Activated T-helper 1 cell treated with anti-CD3 and anti-CD28 coated beads, Interleukin-12 subunit alpha, Interleukin-12 subunit beta, Interleukin-2, Interleukin-4 antibody, amounts not matched to agents 30 ng/mL and 10 ng/mL and 1 ng/mL, durations not matched to agents 14 hours and 24 hours and 36 hours (primary cell): Measurements from ENCODE around the gene POU5F1. TPM values are rescaled to one million over a fixed set of nuclear protein-coding genes. Genes with fewer than 3 reads are reported as not detected.

Experiments
- DNase-seq: peaks from one replicate; pipeline ENCODE4 v3.0.0; 2021; ENCODE audit warnings: low spot score
- H3K27ac Mint-ChIP-seq: one replicate; pipeline ENCODE4 v1.8.0; 2021; ENCODE audit warnings: mild to moderate bottlenecking, mixed read lengths
- H3K27me3 Mint-ChIP-seq: one replicate; pipeline ENCODE4 v1.8.0; 2022; ENCODE audit warnings: mild to moderate bottlenecking, moderate library complexity, mixed read lengths; ENCODE audit not compliant: insufficient read depth
- H3K36me3 Mint-ChIP-seq: one replicate; pipeline ENCODE4 v1.8.0; 2021; ENCODE audit warnings: low read depth, mixed read lengths
- H3K4me1 Mint-ChIP-seq: one replicate; pipeline ENCODE4 v1.8.0; 2021; ENCODE audit warnings: low read depth, mixed read lengths
- H3K4me3 Mint-ChIP-seq: one replicate; pipeline ENCODE4 v1.8.0; 2021; ENCODE audit warnings: mild to moderate bottlenecking, moderate library complexity, mixed read lengths
- H3K9me3 Mint-ChIP-seq: one replicate; pipeline ENCODE4 v1.8.0; 2021; ENCODE audit warnings: mixed read lengths
- intact Hi-C: fragments of 100-400 bp; cut with micrococcal nuclease; formaldehyde crosslinking; loops from one replicate; pipeline ENCODE4 v1.15.1; 2024
- total RNA-seq: library from RNA; stranded (reverse); gene quantifications from 2 replicates; pipeline ENCODE4 v1.2.3, GENCODE V29; 2022

The POU5F1 gene
- total RNA-seq, 1 donor from 2014 or later = not detected

DNA sequence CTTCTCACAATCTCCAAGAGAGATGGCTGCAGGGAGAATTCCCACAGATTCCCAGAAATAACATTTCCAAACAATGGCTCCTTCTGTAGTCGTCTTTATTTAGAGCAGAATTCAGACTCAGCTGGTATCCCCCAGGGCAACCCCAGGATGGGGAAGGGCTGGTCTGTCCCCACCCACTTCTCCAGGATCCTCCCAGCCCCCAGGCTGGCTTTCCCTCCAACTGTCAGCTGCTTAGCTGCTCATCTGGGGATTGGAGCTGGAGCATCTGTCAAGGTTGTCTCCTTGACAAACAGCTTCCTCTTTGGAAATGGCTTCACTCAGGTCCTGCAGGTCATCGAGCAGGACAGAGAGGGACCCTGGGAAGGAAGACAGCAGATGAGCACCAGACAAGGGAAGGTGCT lies 28.1 kb downstream of the POU5F1 start:
- Mint-ChIP-seq H3K4me1 (peaks cover 6% of the 10 kb centered on the region), H3K4me3 (no peak overlapping the region), H3K36me3 (peaks cover 1% of the 10 kb centered on the region), H3K27me3 (peaks cover 3% of the 10 kb centered on the region), H3K9me3 (no peaks in the 10 kb centered on the region), H3K27ac (no peak overlapping the region)
- intact Hi-C loops = no loop called here
- no peak for DNase-seq

DNA sequence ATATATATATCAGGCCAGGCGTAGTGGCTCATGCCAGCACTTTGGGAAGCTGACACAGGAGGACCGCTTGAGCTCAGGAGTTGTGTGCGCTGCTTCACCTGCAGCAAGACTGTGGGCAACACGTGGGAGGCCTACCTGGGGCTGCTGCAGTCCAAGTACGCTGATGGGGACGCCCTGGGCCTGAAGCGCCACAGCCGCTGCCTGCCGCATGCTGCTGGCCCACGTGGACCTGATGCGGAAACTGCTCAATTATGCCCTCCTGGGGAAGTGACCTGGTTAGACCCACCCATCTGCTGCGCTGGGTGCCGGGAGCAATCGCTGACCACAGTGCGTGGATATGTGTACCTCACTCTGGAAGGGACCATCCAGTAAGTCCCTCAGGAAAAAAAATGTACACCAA lies 29.8 kb downstream of the POU5F1 start:
- H3K36me3 Mint-ChIP-seq = no peaks in the 10 kb centered on the region
- DNase-seq = no peak
- peaks cover 8% of the 10 kb centered on the region for H3K4me1 Mint-ChIP-seq
- no peaks in the 10 kb centered on the region for H3K9me3 Mint-ChIP-seq
- H3K27me3 Mint-ChIP-seq = peaks cover 3% of the 10 kb centered on the region
- H3K27ac Mint-ChIP-seq = no peak overlapping the region
- intact Hi-C loops = no loop called here
- no peak overlapping the region for H3K4me3 Mint-ChIP-seq

DNA sequence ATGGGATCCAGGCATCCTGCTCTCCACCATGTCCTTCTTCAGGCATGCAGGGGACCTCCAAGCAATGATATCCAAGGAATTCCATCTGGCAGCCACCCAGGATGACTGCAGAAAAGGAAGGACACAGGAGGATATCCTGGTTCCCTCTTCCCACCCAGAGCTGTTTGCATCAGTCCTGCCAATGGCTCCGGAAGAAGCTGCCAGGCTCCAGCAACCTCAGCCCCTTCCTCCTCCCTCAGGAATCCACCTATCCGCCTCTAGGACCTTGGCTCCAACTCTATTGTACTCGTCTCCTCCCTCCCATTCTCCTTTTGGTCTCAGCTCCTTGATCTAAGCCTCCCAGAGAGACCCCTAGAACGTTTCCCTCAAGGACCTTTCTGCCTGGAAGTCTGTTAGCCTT lies 30.9 kb downstream of the POU5F1 start:
- peaks cover 3% of the 10 kb centered on the region for H3K27me3 Mint-ChIP-seq
- no peak overlapping the region for H3K4me3 Mint-ChIP-seq
- no peak for DNase-seq
- no peak overlapping the region for H3K27ac Mint-ChIP-seq
- no peaks in the 10 kb centered on the region for H3K36me3 Mint-ChIP-seq
- intact Hi-C loops = no loop called here
- H3K9me3 Mint-ChIP-seq = no peaks in the 10 kb centered on the region
- H3K4me1 Mint-ChIP-seq = peaks cover 8% of the 10 kb centered on the region

DNA sequence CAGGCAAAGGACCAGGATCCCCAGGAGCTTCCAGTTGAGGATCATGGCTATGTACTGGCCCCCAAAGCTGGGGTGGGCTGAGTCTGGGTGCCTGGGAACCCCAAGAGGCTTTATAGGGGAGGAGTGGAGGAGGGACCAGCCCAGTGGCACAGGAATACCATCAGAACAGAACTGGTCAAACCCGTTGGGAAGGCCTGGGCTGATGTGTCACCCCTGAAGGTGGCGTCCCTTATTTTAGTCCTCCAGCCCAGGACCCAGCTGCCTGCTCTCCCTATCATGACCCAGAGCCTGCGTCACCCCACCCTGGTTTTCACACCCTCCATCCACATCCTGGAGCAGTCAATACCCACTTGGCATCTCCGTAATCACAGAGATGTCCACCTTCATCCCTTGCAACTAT lies 31.5 kb downstream of the POU5F1 start, which contains the start of gene PSORS1C2:
PSORS1C2 (minus strand) TSS at position 85 of the 400 bp plus-strand sequence; CDS start at position 45, 40 bp downstream.
- DNase-seq = no peak
- Mint-ChIP-seq H3K9me3 (no peaks in the 10 kb centered on the region), H3K27me3 (peaks cover 3% of the 10 kb centered on the region), H3K4me1 (peaks cover 8% of the 10 kb centered on the region), H3K4me3 (no peak within 1 kb of the TSS), H3K36me3 (no peaks in the 10 kb centered on the region), H3K27ac (no peak within 1 kb of the TSS)
- intact Hi-C loops = no loop called here

DNA sequence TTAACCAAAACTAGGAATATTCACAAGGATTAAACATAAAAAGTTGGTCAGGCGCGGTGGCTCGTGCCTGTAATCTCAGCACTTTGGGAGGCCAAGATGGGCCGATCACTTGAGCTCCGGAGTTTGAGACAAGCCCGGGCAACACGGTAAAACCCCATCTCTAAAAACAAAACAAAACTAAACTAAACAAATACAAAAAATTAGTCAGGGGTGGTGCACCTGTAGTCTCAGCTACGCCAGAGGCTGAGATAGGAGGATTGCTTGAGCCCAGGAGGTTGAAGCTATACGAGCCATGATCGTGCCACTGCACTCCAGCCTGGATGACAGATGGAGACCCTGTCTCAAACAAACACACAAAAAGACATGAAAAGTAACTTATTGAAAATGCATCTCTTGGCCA lies 34.8 kb downstream of the POU5F1 start:
- intact Hi-C loops = no loop called here
- Mint-ChIP-seq H3K36me3 (no peaks in the 10 kb centered on the region), H3K27ac (no peak overlapping the region), H3K27me3 (peaks cover 6% of the 10 kb centered on the region), H3K9me3 (no peaks in the 10 kb centered on the region), H3K4me3 (no peak overlapping the region), H3K4me1 (peaks cover 8% of the 10 kb centered on the region)
- DNase-seq = no peak

DNA sequence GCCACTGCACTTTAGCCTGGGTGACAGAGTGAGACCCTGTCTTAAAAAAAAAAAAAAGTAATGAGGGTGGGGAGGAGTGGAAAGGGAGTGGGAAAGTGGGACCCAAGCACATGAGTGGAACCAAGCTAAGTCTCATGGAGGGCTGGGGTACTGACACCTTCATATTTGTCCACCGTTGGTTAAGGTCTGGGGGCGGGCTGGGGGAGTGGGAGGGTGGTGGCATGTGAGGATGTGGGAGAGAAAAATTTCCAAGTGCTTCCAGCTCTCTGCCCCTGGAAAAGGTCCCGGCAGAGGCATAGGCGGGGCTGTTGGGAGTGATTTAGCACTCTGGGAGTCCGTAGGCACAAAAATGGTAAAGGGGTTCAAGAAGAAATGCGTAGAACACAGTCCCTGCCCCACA lies 37.7 kb downstream of the POU5F1 start:
- intact Hi-C loops = no loop called here

DNA sequence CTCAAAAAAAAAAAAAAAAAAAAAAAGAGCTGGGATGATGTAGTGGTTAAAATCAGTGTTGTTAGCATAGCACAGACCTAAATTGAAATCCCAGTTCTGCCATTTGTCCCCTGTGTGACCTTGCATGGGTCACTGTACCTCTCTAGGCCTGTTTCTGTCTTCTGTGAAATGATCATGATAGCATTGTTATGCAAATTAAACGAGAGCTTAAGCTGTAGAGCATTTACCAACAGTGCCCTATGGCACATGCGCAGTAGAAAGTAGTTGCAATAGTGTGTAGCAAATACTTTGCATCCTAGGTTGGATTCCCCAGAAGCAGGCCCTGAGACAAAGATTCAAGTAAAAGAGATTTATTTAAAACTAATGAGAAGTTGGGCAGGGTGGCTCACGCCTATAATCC lies 38.9 kb downstream of the POU5F1 start:
- DNase-seq = no peak

More for the DNA sequence above, 37.7 kb downstream of the POU5F1 start:
- Mint-ChIP-seq H3K4me1 (peaks cover 13% of the 10 kb centered on the region), H3K36me3 (no peaks in the 10 kb centered on the region), H3K4me3 (no peak overlapping the region), H3K27me3 (peaks cover 15% of the 10 kb centered on the region), H3K9me3 (no peaks in the 10 kb centered on the region), H3K27ac (no peak overlapping the region)
- DNase-seq = no peak

DNA sequence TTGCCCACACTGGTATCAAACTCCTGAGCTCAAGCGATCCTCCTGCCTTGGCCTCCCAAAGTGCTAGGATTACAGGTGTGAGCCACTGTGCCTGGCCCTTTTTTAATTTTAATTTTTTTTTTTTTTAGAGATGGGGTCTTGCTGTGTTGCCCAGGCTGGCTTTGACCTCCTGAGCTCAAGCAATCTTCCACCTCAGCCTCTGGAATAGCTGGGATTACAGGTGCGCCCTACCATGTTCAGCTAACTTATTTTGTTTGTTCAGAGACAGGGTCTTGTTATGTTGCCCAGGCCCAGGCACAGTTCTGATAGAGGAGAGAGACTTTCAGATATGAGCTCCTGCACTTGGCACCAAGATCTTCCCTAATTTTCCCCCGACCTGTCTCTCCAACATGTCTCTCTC lies 39.7 kb downstream of the POU5F1 start:
- Mint-ChIP-seq H3K4me3 (no peak overlapping the region), H3K4me1 (peaks cover 7% of the 10 kb centered on the region), H3K9me3 (no peaks in the 10 kb centered on the region), H3K36me3 (no peaks in the 10 kb centered on the region), H3K27ac (no peak overlapping the region), H3K27me3 (peaks cover 19% of the 10 kb centered on the region)
- DNase-seq = no peak
- intact Hi-C loops = no loop called here

More for the DNA sequence above, 38.9 kb downstream of the POU5F1 start:
- Mint-ChIP-seq H3K27ac (no peak overlapping the region), H3K4me1 (peaks cover 7% of the 10 kb centered on the region), H3K27me3 (peaks cover 17% of the 10 kb centered on the region), H3K36me3 (no peaks in the 10 kb centered on the region), H3K4me3 (no peak overlapping the region), H3K9me3 (no peaks in the 10 kb centered on the region)
- intact Hi-C loops = no loop called here

DNA sequence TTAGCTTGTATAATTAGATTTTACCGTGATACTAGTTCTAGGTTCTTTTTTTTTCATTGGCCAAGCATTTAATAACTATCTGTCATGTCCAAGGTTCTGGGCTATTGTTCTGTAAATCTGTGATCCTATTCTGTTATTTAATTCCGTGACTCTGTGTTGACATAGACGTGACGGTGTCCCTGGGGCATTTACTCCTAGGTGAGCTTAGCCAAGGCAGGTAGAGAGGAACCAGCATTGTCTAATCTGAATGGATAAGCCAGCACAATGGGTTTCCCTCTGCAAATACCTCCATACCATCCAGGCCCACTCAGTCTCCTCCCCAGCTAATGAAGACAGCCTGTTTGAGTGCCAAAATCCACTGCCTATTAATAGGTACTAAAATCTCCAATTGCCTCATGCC lies 41.4 kb downstream of the POU5F1 start:
- no peak for DNase-seq
- peaks cover 7% of the 10 kb centered on the region for H3K4me1 Mint-ChIP-seq
- H3K27me3 Mint-ChIP-seq = peaks cover 19% of the 10 kb centered on the region
- H3K9me3 Mint-ChIP-seq = no peaks in the 10 kb centered on the region
- H3K27ac Mint-ChIP-seq = no peak overlapping the region
- intact Hi-C loops = no loop called here
- H3K36me3 Mint-ChIP-seq = no peaks in the 10 kb centered on the region
- H3K4me3 Mint-ChIP-seq = no peak overlapping the region

DNA sequence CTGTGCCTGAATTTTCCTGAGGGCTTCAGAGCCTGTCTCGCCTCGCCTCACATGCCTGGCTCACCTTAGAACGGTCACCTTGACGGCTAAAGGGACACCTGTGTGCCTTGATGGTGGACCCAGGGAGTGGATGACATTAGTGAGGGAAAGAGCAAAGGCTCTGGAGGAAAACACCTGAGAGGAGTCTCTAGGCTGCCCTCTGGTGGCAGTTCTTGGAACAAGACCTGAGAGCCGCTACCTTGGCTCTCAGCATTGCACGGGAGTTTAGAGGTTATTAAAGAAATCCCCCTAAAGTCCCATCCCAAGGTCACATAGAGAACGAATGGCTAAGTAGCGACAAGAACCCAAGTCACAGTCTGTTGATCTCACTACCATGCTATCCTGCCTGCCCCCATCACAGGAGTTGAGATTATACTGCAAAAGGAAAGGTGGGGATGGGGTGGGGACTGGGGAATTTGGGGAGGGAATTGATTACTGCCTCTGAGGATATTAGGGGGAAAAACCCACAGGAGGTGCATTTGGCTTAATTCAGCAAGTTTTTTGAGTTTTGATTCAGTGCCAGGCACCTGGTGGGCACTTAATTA lies 42.3 kb downstream of the POU5F1 start:
- Mint-ChIP-seq H3K9me3 (no peaks in the 10 kb centered on the region), H3K4me3 (no peak overlapping the region), H3K4me1 (peaks cover 7% of the 10 kb centered on the region), H3K27me3 (peaks cover 20% of the 10 kb centered on the region), H3K36me3 (no peaks in the 10 kb centered on the region), H3K27ac (peak overlapping the region; percentile 13)
- intact Hi-C loops = no loop called here
- DNase-seq = peak; percentile 54

DNA sequence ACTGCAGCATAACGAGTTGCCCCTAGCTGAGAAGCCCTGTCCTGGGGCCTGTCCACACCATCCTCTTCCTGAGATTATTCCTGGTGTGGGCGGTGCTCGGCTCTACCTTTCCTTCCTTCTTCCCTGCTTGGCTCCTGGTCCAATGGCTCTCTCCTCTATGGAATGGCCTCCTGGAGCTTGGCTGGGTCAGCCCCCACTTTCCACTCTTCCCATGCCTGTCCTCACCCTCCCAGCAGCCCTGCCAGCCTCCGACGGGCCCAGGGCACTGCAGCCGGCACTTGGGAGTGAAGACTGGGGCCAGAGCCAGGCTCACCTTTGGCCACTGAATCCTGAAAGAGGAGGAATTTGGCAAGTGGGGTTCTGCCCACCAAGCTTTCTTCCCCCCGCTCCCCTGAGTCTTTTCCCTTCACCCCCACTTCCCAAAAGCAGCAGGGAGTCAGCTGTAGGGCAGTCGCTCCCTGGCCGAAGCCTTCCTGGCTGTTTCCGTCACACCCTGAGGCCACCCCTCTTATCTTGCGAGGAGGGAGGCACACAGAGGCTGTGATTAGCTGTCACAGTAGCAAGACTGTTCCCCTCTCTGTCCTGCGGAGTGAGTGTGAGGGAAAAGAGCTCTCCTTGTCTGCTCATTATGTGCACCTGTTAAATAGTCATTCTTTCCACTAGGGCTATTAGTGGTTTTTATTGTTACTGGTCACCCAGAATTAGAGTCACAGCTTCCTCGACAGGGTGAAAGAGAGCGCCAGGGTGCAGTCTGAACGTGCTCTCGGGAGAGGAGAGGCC lies 43.9 kb downstream of the POU5F1 start:
- H3K9me3 Mint-ChIP-seq = no peaks in the 10 kb centered on the region
- H3K27me3 Mint-ChIP-seq = peaks cover 18% of the 10 kb centered on the region
- peaks cover 7% of the 10 kb centered on the region for H3K4me1 Mint-ChIP-seq
- H3K36me3 Mint-ChIP-seq = no peaks in the 10 kb centered on the region
- DNase-seq = no peak
- no peak overlapping the region for H3K27ac Mint-ChIP-seq
- H3K4me3 Mint-ChIP-seq = no peak overlapping the region
- intact Hi-C loops = no loop called here

DNA sequence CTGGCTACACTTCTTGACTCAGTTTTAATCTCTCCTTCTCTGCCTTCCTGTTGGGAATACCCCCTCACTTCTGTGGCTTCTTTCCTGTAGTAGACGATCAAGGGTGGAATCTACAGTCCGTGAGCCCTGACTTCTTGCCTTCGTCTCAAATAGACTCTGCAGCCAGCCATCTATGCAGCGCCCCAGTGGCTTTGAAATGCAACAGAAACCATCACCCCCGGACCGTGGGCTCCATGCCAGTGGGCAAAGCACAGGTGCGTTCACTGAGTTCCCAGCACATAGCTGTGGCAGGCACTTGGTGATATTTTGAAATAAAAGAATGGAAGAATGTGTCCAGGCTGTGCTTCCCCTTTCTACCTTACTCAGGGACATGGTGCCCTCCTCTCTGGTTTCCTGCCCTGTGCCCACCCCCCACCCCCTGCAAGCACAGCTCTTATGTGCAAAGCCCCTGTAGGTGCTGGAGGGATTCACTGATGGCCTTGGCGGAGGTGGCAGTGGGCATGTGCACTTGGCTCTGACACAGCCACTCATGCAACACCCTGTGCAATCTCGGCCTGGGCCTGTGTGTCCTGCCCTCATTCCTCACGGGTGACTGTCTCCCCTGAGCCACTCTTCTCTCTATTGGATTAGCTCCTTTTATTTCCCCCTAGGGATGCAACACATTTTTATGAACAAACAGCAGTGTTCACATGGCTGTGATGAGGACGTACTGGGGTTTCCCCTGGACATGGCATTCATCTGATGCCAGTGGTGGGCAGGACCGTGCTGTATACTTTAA lies 44.7 kb downstream of the POU5F1 start:
- H3K4me1 Mint-ChIP-seq = peaks cover 7% of the 10 kb centered on the region
- intact Hi-C loops = no loop called here
- no peaks in the 10 kb centered on the region for H3K9me3 Mint-ChIP-seq
- DNase-seq = no peak
- H3K4me3 Mint-ChIP-seq = no peak overlapping the region
- H3K36me3 Mint-ChIP-seq = no peaks in the 10 kb centered on the region
- H3K27ac Mint-ChIP-seq = no peak overlapping the region
- peaks cover 18% of the 10 kb centered on the region for H3K27me3 Mint-ChIP-seq

DNA sequence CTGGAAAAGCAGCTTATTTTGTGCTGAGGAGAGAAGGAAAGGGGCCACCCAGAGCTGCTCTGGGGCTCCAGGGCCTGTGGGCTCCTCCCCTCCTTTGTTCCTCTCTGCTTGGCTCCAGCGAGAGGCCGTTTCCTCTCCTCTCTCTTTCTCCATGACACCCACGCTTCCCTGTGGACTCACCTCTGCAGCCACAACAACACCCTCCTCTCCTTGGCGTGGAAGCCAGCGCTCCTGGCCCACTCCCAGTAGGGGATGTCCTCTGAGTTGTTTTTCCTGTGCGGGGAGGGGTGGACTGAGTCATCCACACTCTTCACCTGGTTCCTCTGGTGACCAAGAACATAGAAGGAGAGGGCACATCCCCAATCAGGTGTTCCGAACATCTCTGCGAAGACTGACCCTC lies 45.3 kb downstream of the POU5F1 start:
- intact Hi-C loops = no loop called here
- no peak overlapping the region for H3K27ac Mint-ChIP-seq
- H3K4me1 Mint-ChIP-seq = peaks cover 7% of the 10 kb centered on the region
- DNase-seq = no peak
- peaks cover 18% of the 10 kb centered on the region for H3K27me3 Mint-ChIP-seq
- H3K36me3 Mint-ChIP-seq = no peaks in the 10 kb centered on the region
- H3K9me3 Mint-ChIP-seq = no peaks in the 10 kb centered on the region
- H3K4me3 Mint-ChIP-seq = no peak overlapping the region
